SK-N-SH (cell line): ENCODE results near the gene PLA2G4E. TPM values are rescaled to one million over a fixed set of nuclear protein-coding genes. Genes with fewer than 3 reads are reported as not detected.

Source experiments
- CTCF ChIA-PET: fragments of 300-600, 350-600 bp; formaldehyde crosslinking; extraction: SDS; loops from one replicate; lab custom pipeline; 2021; lab: Yijun Ruan, JAX
- POLR2A ChIA-PET: fragments of 350-600 bp; sonication (Branson Sonifier 250); formaldehyde crosslinking; extraction: SDS; loops from one replicate; lab custom pipeline; 2020; ENCODE audit warnings: antibody characterized with exemption, inconsistent platforms; lab: Yijun Ruan, JAX
- DNase-seq: peaks from one replicate; pipeline ENCODE4 v3.0.0; 2012
- H2AFZ ChIP-seq: fragments of 200-600 bp; sonication (generic); 2 replicates; pipeline ENCODE4 v1.8.1; 2016; ENCODE audit warnings: antibody characterized with exemption, mild to moderate bottlenecking, low read depth
- H3F3A ChIP-seq: fragments of 200-600 bp; sonication (generic); replicated peaks from 2 replicates; pipeline ENCODE3; 2016; ENCODE audit warnings: antibody characterized with exemption, mild to moderate bottlenecking; ENCODE audit not compliant: insufficient read depth
- H3K27ac ChIP-seq, 2 experiments: fragments of 200-500 bp in 1 of 2; fragments of 200-600 bp in 1 of 2; sonication (Bioruptor generic) in 1 of 2; sonication (generic), shearing (Covaris generic) in 1 of 2; 2 replicates each; pipeline versions ENCODE4 v1.5.1 to v1.6.1; 2014 to 2016; ENCODE audit warnings: low read depth in 2 of 2, inconsistent platforms in 1 of 2, low read length in 1 of 2, mild to moderate bottlenecking in 1 of 2, mixed read lengths in 1 of 2
- H3K27me3 ChIP-seq: fragments of 200-600 bp; sonication (generic), shearing (Covaris generic); 2 replicates; pipeline ENCODE4 v1.6.1; 2016; ENCODE audit warnings: mixed run types; ENCODE audit not compliant: insufficient read depth
- H3K36me3 ChIP-seq, 2 experiments: fragments of 200-500 bp in 1 of 2; fragments of 200-600 bp in 1 of 2; sonication (Bioruptor generic) in 1 of 2; sonication (generic) in 1 of 2; replicated peaks in 1 of 2; 2 replicates each; pipeline versions ENCODE3 to v1.5.1; 2014 to 2016; ENCODE audit warnings: low read length in 1 of 2, mild to moderate bottlenecking in 1 of 2; ENCODE audit not compliant: insufficient read depth in 2 of 2, control insufficient read depth in 1 of 2
- H3K4me1 ChIP-seq, 2 experiments: fragments of 200-500 bp in 1 of 2; fragments of 200-600 bp in 1 of 2; sonication (Bioruptor generic) in 1 of 2; sonication (generic), shearing (Covaris generic) in 1 of 2; 2 replicates each; pipeline versions ENCODE4 v1.5.1 to v1.6.1; 2014 to 2016; ENCODE audit warnings: low read depth in 1 of 2, low read length in 1 of 2, mixed run types in 1 of 2; ENCODE audit not compliant: insufficient read depth in 2 of 2, control insufficient read depth in 1 of 2
- H3K4me2 ChIP-seq: fragments of 200-600 bp; sonication (generic), shearing (Covaris generic); 2 replicates; pipeline ENCODE4 v1.6.1; 2017; ENCODE audit warnings: mixed run types
- H3K4me3 ChIP-seq, 2 experiments: fragments of 200-500 bp in 1 of 2; fragments of 200-600 bp in 1 of 2; sonication (Bioruptor generic) in 1 of 2; sonication (generic), shearing (Covaris generic) in 1 of 2; 2 replicates each; pipeline versions ENCODE4 v1.5.1 to v1.8.1; 2014 to 2016; ENCODE audit warnings: low read depth in 2 of 2, inconsistent platforms in 1 of 2, low read length in 1 of 2, mild to moderate bottlenecking in 1 of 2, mixed read lengths in 1 of 2, moderate library complexity in 1 of 2
- H3K79me2 ChIP-seq: fragments of 200-600 bp; sonication (generic); 2 replicates; pipeline ENCODE4 v1.8.1; 2017; ENCODE audit warnings: mild to moderate bottlenecking; ENCODE audit not compliant: insufficient read depth
- H3K9ac ChIP-seq: fragments of 200-600 bp; sonication (generic); 2 replicates; pipeline ENCODE4 v1.6.1; 2017; ENCODE audit warnings: mixed run types
- H3K9me2 ChIP-seq: fragments of 200-600 bp; sonication (generic); 2 replicates; pipeline ENCODE4 v1.6.1; 2017; ENCODE audit warnings: mixed run types
- H3K9me3 ChIP-seq: fragments of 200-600 bp; sonication (generic); 2 replicates; pipeline ENCODE4 v1.6.1; 2017; ENCODE audit warnings: mixed run types, mild to moderate bottlenecking, moderate library complexity
- H4K20me1 ChIP-seq: fragments of 200-600 bp; sonication (generic); 2 replicates; pipeline ENCODE4 v1.6.1; 2017; ENCODE audit warnings: mild to moderate bottlenecking, mixed run types; ENCODE audit not compliant: insufficient read depth
- CHD2 ChIP-seq: fragments of 150-350 bp; IDR thresholded peaks from 2 replicates; pipeline ENCODE4 v1.6.1; 2018; ENCODE audit warnings: low read length; ENCODE audit not compliant: partially characterized antibody
- EP300 ChIP-seq, 2 experiments: IDR thresholded peaks; 2 replicates each; pipeline versions ENCODE4 v1.4.0 to v1.6.1; 2012; ENCODE audit warnings: borderline replicate concordance in 1 of 2, low read depth in 1 of 2, low read length in 1 of 2
- EZH2phosphoT487 ChIP-seq: fragments of 200-600 bp; sonication (generic); IDR thresholded peaks from 2 replicates; pipeline ENCODE4 v1.6.1; 2017; ENCODE audit warnings: low read depth, mixed run types, mild to moderate bottlenecking, antibody characterized with exemption, moderate library complexity, borderline replicate concordance
- FOSL2 ChIP-seq: IDR thresholded peaks from 2 replicates; pipeline ENCODE4 v1.4.0; 2012; ENCODE audit warnings: low read depth, mild to moderate bottlenecking, moderate library complexity, borderline replicate concordance
- FOXJ3 ChIP-seq: sonication (generic); formaldehyde crosslinking; IDR thresholded peaks from 2 replicates; pipeline ENCODE4 v1.5.1; 2020; ENCODE audit warnings: mild to moderate bottlenecking, missing genetic modification reagents
- GABPA ChIP-seq: IDR thresholded peaks from 2 replicates; pipeline ENCODE4 v1.4.0; 2012; ENCODE audit warnings: low read depth, mild to moderate bottlenecking
- GATA2 ChIP-seq: sonication (generic); formaldehyde crosslinking; IDR thresholded peaks from 2 replicates; pipeline ENCODE4 v1.5.0; 2020; ENCODE audit warnings: mild to moderate bottlenecking, missing genetic modification reagents
- MXI1 ChIP-seq: IDR thresholded peaks from 2 replicates; pipeline ENCODE4 v1.6.1; 2012; ENCODE audit warnings: mild to moderate bottlenecking, low read depth, low read length, improper control_type of control experiment
- POLR2AphosphoS5 ChIP-seq: IDR thresholded peaks from 2 replicates; pipeline ENCODE4 v1.6.1; 2012; ENCODE audit warnings: low read depth, low read length
- RAD21 ChIP-seq: IDR thresholded peaks from 2 replicates; pipeline ENCODE4 v1.6.1; 2012; ENCODE audit warnings: mild to moderate bottlenecking, low read length
- SIN3A ChIP-seq: IDR thresholded peaks from 2 replicates; pipeline ENCODE4 v1.6.1; 2012; ENCODE audit warnings: low read depth, mild to moderate bottlenecking, low read length, moderate library complexity, borderline replicate concordance
- TAF1 ChIP-seq: IDR thresholded peaks from 2 replicates; pipeline ENCODE4 v1.6.1; 2012; ENCODE audit warnings: low read depth, mild to moderate bottlenecking, low read length, moderate library complexity, borderline replicate concordance
- TCF12 ChIP-seq: IDR thresholded peaks from 2 replicates; pipeline ENCODE4 v1.4.0; 2012
- WGBS: methylation state at CpG from one replicate; pipeline ENCODE4 v1.1.6; 2017; ENCODE audit warnings: low lambda C conversion rate; 5-methylcytosine and 5-hydroxymethylcytosine counted together
- polyA plus RNA-seq, 3 experiments: library from polyadenylated mRNA; depleted of rRNA; stranded (reverse); fragments of >200 nt; gene quantifications; 2 replicates each; pipeline ENCODE4 v1.2.3, GENCODE V29; 2012
- TF ChIP-seq, protein P1 (sequence below): fragments of 150-350 bp; IDR thresholded peaks from 2 replicates; pipeline ENCODE4 v1.6.1; 2016; ENCODE audit warnings: mild to moderate bottlenecking, low read depth, low read length
- TF ChIP-seq, protein P2 (sequence below): IDR thresholded peaks from 2 replicates; pipeline ENCODE4 v1.4.0; 2012; ENCODE audit warnings: low read depth
- TF ChIP-seq, protein P3 (sequence below): IDR thresholded peaks from 2 replicates; pipeline ENCODE4 v1.6.1; 2012; ENCODE audit warnings: mild to moderate bottlenecking, low read depth, low read length, moderate library complexity
- TF ChIP-seq, protein P4 (sequence below): IDR thresholded peaks from 2 replicates; pipeline ENCODE4 v1.4.0; 2012; ENCODE audit warnings: low read depth, borderline replicate concordance
- TF ChIP-seq, protein P5 (sequence below): fragments of 150-350 bp; IDR thresholded peaks from 2 replicates; pipeline ENCODE4 v1.6.1; 2017; ENCODE audit warnings: antibody characterized with exemption, low read length, low read depth, borderline replicate concordance
- TF ChIP-seq, protein P6 (sequence below): fragments of 200-600 bp; sonication (generic); IDR thresholded peaks from 2 replicates; pipeline ENCODE4 v1.6.1; 2017; ENCODE audit warnings: antibody characterized with exemption, mild to moderate bottlenecking, moderate library complexity

PLA2G4E gene
- polyA plus RNA-seq, 1 of the 3 experiments (the other 2 are of a cell fraction): not detected

DNA sequence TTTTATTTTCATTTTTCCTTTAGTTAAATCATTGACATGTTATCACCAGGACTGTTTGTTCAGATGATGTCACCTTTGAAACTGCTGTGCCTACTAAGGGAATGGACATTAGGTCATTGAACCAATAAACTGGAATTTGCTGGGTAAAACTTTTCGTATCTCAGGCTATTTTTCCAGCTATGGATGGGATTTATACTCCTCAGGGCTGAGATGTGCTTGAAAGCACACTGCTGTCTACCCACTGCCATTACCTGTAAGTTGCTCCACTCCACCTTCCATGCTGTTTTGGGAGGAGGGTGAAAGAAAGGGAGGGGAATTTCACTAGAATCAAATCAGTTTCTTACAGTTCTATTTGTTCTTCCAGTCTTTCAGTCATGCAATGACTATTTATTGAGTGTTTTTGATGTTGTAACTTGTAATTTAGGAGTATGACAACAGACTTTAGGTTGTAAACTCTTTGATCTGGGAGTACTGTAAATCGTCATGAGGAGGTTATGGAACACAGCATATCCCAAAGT, 59.8 kb downstream of the PLA2G4E start:
- POLR2A ChIA-PET: no interaction called here
- Histone ChIP-seq H4K20me1 (no peaks in the 10 kb centered on the region), H3K9me3 (no peaks in the 10 kb centered on the region), H3K4me1 (peaks cover under 1 to 10% of the 10 kb centered on the region in 2 experiments; a peak in 2 of 4 replicates), H3K9me2 (no peaks in the 10 kb centered on the region), H3K27ac (peak overlapping the region in 1 of 2 experiments; percentile 24; a peak in 2 of 4 replicates), H3K79me2 (peaks cover 72% of the 10 kb centered on the region), H2AFZ (no peak overlapping the region), H3K36me3 (peaks cover 0 to 3% of the 10 kb centered on the region in 2 experiments), H3K4me3 (no peak overlapping the region), H3K27me3 (no peaks in the 10 kb centered on the region), H3K9ac (no peak overlapping the region), H3K4me2 (no peak overlapping the region; the same call in 1 of the 2 replicates), H3F3A (peaks cover 11% of the 10 kb centered on the region)
- CTCF ChIA-PET: interaction anchor here (0.9 to 2.6 kb wide), 2 partner anchors 11 to 28 kb away, joined by 3 to 8 read pairs; no protein-coding TSS in a partner anchor
- TF ChIP-seq GATA2 (no peak), POLR2AphosphoS5 (no peak), EP300 (IDR thresholded peaks at IDR 0.05; ENCODE audit: borderline replicate concordance in 1 of 2, low read depth in 1 of 2, low read length in 1 of 2) (no peak), CHD2 (no peak), FOSL2 (no peak), TCF12 (no peak), TAF1 (no peak), SIN3A (no peak), EZH2phosphoT487 (no peak), MXI1 (no peak), RAD21 (no peak), FOXJ3 (CRISPR knock-in tag) (no peak), GABPA (no peak)
- TF ChIP-seq, protein P1, sequence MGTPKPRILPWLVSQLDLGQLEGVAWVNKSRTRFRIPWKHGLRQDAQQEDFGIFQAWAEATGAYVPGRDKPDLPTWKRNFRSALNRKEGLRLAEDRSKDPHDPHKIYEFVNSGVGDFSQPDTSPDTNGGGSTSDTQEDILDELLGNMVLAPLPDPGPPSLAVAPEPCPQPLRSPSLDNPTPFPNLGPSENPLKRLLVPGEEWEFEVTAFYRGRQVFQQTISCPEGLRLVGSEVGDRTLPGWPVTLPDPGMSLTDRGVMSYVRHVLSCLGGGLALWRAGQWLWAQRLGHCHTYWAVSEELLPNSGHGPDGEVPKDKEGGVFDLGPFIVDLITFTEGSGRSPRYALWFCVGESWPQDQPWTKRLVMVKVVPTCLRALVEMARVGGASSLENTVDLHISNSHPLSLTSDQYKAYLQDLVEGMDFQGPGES: no peak
- TF ChIP-seq, protein P2, sequence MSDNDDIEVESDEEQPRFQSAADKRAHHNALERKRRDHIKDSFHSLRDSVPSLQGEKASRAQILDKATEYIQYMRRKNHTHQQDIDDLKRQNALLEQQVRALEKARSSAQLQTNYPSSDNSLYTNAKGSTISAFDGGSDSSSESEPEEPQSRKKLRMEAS: no peak
- TF ChIP-seq, protein P3, sequence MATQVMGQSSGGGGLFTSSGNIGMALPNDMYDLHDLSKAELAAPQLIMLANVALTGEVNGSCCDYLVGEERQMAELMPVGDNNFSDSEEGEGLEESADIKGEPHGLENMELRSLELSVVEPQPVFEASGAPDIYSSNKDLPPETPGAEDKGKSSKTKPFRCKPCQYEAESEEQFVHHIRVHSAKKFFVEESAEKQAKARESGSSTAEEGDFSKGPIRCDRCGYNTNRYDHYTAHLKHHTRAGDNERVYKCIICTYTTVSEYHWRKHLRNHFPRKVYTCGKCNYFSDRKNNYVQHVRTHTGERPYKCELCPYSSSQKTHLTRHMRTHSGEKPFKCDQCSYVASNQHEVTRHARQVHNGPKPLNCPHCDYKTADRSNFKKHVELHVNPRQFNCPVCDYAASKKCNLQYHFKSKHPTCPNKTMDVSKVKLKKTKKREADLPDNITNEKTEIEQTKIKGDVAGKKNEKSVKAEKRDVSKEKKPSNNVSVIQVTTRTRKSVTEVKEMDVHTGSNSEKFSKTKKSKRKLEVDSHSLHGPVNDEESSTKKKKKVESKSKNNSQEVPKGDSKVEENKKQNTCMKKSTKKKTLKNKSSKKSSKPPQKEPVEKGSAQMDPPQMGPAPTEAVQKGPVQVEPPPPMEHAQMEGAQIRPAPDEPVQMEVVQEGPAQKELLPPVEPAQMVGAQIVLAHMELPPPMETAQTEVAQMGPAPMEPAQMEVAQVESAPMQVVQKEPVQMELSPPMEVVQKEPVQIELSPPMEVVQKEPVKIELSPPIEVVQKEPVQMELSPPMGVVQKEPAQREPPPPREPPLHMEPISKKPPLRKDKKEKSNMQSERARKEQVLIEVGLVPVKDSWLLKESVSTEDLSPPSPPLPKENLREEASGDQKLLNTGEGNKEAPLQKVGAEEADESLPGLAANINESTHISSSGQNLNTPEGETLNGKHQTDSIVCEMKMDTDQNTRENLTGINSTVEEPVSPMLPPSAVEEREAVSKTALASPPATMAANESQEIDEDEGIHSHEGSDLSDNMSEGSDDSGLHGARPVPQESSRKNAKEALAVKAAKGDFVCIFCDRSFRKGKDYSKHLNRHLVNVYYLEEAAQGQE: no peak
- TF ChIP-seq, protein P4, sequence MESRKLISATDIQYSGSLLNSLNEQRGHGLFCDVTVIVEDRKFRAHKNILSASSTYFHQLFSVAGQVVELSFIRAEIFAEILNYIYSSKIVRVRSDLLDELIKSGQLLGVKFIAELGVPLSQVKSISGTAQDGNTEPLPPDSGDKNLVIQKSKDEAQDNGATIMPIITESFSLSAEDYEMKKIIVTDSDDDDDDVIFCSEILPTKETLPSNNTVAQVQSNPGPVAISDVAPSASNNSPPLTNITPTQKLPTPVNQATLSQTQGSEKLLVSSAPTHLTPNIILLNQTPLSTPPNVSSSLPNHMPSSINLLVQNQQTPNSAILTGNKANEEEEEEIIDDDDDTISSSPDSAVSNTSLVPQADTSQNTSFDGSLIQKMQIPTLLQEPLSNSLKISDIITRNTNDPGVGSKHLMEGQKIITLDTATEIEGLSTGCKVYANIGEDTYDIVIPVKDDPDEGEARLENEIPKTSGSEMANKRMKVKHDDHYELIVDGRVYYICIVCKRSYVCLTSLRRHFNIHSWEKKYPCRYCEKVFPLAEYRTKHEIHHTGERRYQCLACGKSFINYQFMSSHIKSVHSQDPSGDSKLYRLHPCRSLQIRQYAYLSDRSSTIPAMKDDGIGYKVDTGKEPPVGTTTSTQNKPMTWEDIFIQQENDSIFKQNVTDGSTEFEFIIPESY: no peak
- TF ChIP-seq, protein P5, sequence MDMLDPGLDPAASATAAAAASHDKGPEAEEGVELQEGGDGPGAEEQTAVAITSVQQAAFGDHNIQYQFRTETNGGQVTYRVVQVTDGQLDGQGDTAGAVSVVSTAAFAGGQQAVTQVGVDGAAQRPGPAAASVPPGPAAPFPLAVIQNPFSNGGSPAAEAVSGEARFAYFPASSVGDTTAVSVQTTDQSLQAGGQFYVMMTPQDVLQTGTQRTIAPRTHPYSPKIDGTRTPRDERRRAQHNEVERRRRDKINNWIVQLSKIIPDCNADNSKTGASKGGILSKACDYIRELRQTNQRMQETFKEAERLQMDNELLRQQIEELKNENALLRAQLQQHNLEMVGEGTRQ: no peak
- TF ChIP-seq, protein P6, sequence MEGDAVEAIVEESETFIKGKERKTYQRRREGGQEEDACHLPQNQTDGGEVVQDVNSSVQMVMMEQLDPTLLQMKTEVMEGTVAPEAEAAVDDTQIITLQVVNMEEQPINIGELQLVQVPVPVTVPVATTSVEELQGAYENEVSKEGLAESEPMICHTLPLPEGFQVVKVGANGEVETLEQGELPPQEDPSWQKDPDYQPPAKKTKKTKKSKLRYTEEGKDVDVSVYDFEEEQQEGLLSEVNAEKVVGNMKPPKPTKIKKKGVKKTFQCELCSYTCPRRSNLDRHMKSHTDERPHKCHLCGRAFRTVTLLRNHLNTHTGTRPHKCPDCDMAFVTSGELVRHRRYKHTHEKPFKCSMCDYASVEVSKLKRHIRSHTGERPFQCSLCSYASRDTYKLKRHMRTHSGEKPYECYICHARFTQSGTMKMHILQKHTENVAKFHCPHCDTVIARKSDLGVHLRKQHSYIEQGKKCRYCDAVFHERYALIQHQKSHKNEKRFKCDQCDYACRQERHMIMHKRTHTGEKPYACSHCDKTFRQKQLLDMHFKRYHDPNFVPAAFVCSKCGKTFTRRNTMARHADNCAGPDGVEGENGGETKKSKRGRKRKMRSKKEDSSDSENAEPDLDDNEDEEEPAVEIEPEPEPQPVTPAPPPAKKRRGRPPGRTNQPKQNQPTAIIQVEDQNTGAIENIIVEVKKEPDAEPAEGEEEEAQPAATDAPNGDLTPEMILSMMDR: no peak
- WGBS: 55% methylated on average over 2 of the region's 2 CpGs
- no peak for DNase-seq
